ENCODE measurements around the gene MYCL. TPM values are rescaled to one million over a fixed set of nuclear protein-coding genes. Genes with fewer than 3 reads are reported as not detected.

The MYCL gene
- total RNA-seq, 1 experiment from 2014 or later: 0.78 TPM

GRCh38 chr1:39859859-39860812, 41.6 kb downstream of the MYCL start:
- CTCF ChIA-PET: interaction anchor here (0.5 to 1.2 kb wide), 3 partner anchors 8 to 383 kb away, joined by 3 to 4 read pairs (median 4); partner anchors contain the start of gene MYCL
- no peaks in the 10 kb centered on the region for H3K4me1 Mint-ChIP-seq (ENCODE audit: low read depth, unreplicated experiment)
- no peak overlapping the region for H3K4me3 Mint-ChIP-seq (ENCODE audit: low read depth, unreplicated experiment)
- no peak overlapping the region for H3K27ac Mint-ChIP-seq (ENCODE audit: unreplicated experiment)
- intact Hi-C loops (cut with micrococcal nuclease; ENCODE audit: unreplicated experiment): no loop called here
- DNase-seq: no peak
- H3K27me3 Mint-ChIP-seq (ENCODE audit: unreplicated experiment): no peaks in the 10 kb centered on the region
- no TSS peak for BruUV-seq (replicated peaks)
- peaks cover 5% of the 10 kb centered on the region for H3K36me3 Mint-ChIP-seq (ENCODE audit: insufficient read depth, unreplicated experiment)
- no peak for TF ChIP-seq CTCF (IDR thresholded peaks at IDR 0.05; ENCODE audit: unreplicated experiment)
- H3K9me3 Mint-ChIP-seq (ENCODE audit: low read depth, unreplicated experiment): no peaks in the 10 kb centered on the region

GRCh38 chr1:39858315-39858714, 43.4 kb downstream of the MYCL start:
- Mint-ChIP-seq H3K4me1 (ENCODE audit: low read depth, unreplicated experiment) (no peaks in the 10 kb centered on the region), H3K27me3 (ENCODE audit: unreplicated experiment) (no peaks in the 10 kb centered on the region), H3K4me3 (ENCODE audit: low read depth, unreplicated experiment) (no peak overlapping the region), H3K36me3 (ENCODE audit: insufficient read depth, unreplicated experiment) (peaks cover 1% of the 10 kb centered on the region), H3K9me3 (ENCODE audit: low read depth, unreplicated experiment) (no peaks in the 10 kb centered on the region), H3K27ac (ENCODE audit: unreplicated experiment) (no peak overlapping the region)
- intact Hi-C loops (cut with micrococcal nuclease; ENCODE audit: unreplicated experiment): no loop called here
- no peak for TF ChIP-seq CTCF (IDR thresholded peaks at IDR 0.05; ENCODE audit: unreplicated experiment)
- no peak for DNase-seq
- CTCF ChIA-PET: no interaction called here
- BruUV-seq (replicated peaks): no TSS peak

DNA sequence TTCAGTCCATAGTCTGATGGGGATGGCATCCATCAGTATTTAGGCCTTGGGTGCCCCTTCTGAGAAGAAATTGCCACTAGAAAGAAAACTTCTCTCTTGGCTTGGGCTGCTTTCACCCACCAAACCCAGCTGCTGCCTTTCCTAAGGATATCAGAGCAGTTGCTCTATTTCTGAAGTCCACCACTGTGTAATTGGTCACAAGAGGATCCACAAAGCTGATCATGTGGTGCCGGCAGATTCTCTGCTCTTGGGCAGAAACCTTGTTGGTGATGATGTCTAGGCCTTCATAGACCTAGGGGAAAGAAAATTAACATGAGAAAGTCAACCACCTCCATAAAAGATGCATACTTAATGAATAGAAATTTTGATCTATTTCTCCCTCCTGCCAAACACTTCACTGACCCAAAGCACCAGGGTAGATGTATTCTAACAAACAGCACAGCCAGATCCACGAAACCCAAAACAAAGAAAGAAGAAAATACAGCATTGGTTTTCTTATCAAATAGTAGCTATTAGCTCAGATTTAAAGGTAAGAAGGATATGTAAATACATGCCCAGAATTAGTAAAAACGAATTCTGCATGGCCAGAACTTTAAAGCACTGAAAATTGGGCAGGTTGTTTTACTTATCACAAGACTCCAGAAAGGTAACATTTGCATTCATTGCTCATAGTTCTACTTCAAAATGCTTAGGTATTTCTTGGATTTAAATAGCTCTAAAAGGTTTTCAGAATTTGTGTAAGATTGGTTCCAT, 44.4 kb downstream of the MYCL start:
- Mint-ChIP-seq H3K27ac (ENCODE audit: unreplicated experiment) (no peak overlapping the region), H3K4me1 (ENCODE audit: low read depth, unreplicated experiment) (peaks cover 3% of the 10 kb centered on the region), H3K9me3 (ENCODE audit: low read depth, unreplicated experiment) (no peaks in the 10 kb centered on the region), H3K27me3 (ENCODE audit: unreplicated experiment) (no peaks in the 10 kb centered on the region), H3K36me3 (ENCODE audit: insufficient read depth, unreplicated experiment) (no peaks in the 10 kb centered on the region), H3K4me3 (ENCODE audit: low read depth, unreplicated experiment) (no peak overlapping the region)
- intact Hi-C loops (cut with micrococcal nuclease; ENCODE audit: unreplicated experiment): no loop called here
- CTCF ChIA-PET: no interaction called here
- no TSS peak for BruUV-seq (replicated peaks)
- no peak for DNase-seq
- no peak for TF ChIP-seq CTCF (IDR thresholded peaks at IDR 0.05; ENCODE audit: unreplicated experiment)

- no peak overlapping the region for H3K27ac Mint-ChIP-seq (ENCODE audit: unreplicated experiment)
- BruUV-seq (replicated peaks): no TSS peak
- no peak overlapping the region for H3K4me3 Mint-ChIP-seq (ENCODE audit: low read depth, unreplicated experiment)
- CTCF ChIA-PET: interaction anchor here (0.7 kb wide), 1 partner anchor 1492 kb away, joined by 4 read pairs; no protein-coding TSS in a partner anchor
- no peak for TF ChIP-seq CTCF (IDR thresholded peaks at IDR 0.05; ENCODE audit: unreplicated experiment)
- DNase-seq: no peak
- H3K27me3 Mint-ChIP-seq (ENCODE audit: unreplicated experiment): no peaks in the 10 kb centered on the region
- peaks cover 4% of the 10 kb centered on the region for H3K36me3 Mint-ChIP-seq (ENCODE audit: insufficient read depth, unreplicated experiment)
- intact Hi-C loops (cut with micrococcal nuclease; ENCODE audit: unreplicated experiment): no loop called here
- peaks cover 8% of the 10 kb centered on the region for H3K4me1 Mint-ChIP-seq (ENCODE audit: low read depth, unreplicated experiment)
- no peaks in the 10 kb centered on the region for H3K9me3 Mint-ChIP-seq (ENCODE audit: low read depth, unreplicated experiment)
Measured at GRCh38 chr1:39854738-39855137, 47.0 kb downstream of the MYCL start.

Data from Calu3 (cell line).